CD4-positive, alpha-beta T cell treated with Interleukin-15 for 4 hours (primary cell): ENCODE results near the gene HSD17B12.
"Not testable (repeated sequence)": the region's sequence is repeated elsewhere in the genome, so short reads cannot be mapped to it uniquely, and the experiment has no call there.

Source experiments
- DNase-seq: peaks from one replicate; pipeline ENCODE4 v3.0.0-alpha.2; 2020; ENCODE audit warnings: low spot score

HSD17B12 gene

GRCh38 chr11:43680521-43681400, at the start of gene HSD17B12:
TSS of gene HSD17B12 (plus strand) at chr11:43680738. CDS start at chr11:43680828, 90 bp downstream.
- DNase-seq, result peak; percentile 98

- DNase-seq, result no peak
Measured at GRCh38 chr11:43631732-43632131, 48.8 kb upstream of the HSD17B12 start.

GRCh38 chr11:43632181-43632580, 48.4 kb upstream of the HSD17B12 start:
- DNase-seq, result no peak

- DNase-seq, result no peak
Measured at GRCh38 chr11:43638717-43639116, 41.8 kb upstream of the HSD17B12 start.

- DNase-seq, result no peak
Measured at GRCh38 chr11:43639224-43639623, 41.3 kb upstream of the HSD17B12 start.

- DNase-seq, result no peak
Measured at GRCh38 chr11:43639920-43640319, 40.6 kb upstream of the HSD17B12 start.

- peak; percentile 83 for DNase-seq
Measured at GRCh38 chr11:43643898-43644620, 36.5 kb upstream of the HSD17B12 start.

- DNase-seq, result no peak
Measured at GRCh38 chr11:43644621-43645299, 35.8 kb upstream of the HSD17B12 start.

GRCh38 chr11:43646767-43647166, 33.8 kb upstream of the HSD17B12 start:
- no peak for DNase-seq

GRCh38 chr11:43648888-43649287, 31.6 kb upstream of the HSD17B12 start:
- DNase-seq, result no peak

GRCh38 chr11:43649501-43649900, 31.0 kb upstream of the HSD17B12 start:
- no peak for DNase-seq

GRCh38 chr11:43649921-43650320, 30.6 kb upstream of the HSD17B12 start:
- DNase-seq, result no peak

GRCh38 chr11:43663018-43663417, 17.5 kb upstream of the HSD17B12 start:
- not testable (repeated sequence) for DNase-seq

- DNase-seq, result no peak
Measured at GRCh38 chr11:43664295-43664694, 16.2 kb upstream of the HSD17B12 start.

- not testable (repeated sequence) for DNase-seq
Measured at GRCh38 chr11:43671284-43671683, 9.3 kb upstream of the HSD17B12 start.

- DNase-seq, result no peak
Measured at GRCh38 chr11:43674560-43674959, 6.0 kb upstream of the HSD17B12 start.

GRCh38 chr11:43676933-43677332, 3.6 kb upstream of the HSD17B12 start:
- DNase-seq, result no peak

- DNase-seq, result no peak
Measured at GRCh38 chr11:43681401-43681942, 934 bp downstream of the HSD17B12 start.

GRCh38 chr11:43682081-43682480, 1.5 kb downstream of the HSD17B12 start:
- DNase-seq, result not testable (repeated sequence)

- DNase-seq, result no peak
Measured at GRCh38 chr11:43685440-43685839, 4.9 kb downstream of the HSD17B12 start.

- DNase-seq, result no peak
Measured at GRCh38 chr11:43686207-43686606, 5.7 kb downstream of the HSD17B12 start.

- DNase-seq, result no peak
Measured at GRCh38 chr11:43687120-43687791, 6.7 kb downstream of the HSD17B12 start.
